ENCODE measurements around the gene SSUH2. TPM values are rescaled to one million over a fixed set of nuclear protein-coding genes. Genes with fewer than 3 reads are reported as not detected.

The SSUH2 gene
- total and polyA plus RNA-seq, 2 of the 13 experiments (the other 11 are each of a cell fraction or from before 2014, with no cell fraction given) = 38.1 to 136 TPM

DNA sequence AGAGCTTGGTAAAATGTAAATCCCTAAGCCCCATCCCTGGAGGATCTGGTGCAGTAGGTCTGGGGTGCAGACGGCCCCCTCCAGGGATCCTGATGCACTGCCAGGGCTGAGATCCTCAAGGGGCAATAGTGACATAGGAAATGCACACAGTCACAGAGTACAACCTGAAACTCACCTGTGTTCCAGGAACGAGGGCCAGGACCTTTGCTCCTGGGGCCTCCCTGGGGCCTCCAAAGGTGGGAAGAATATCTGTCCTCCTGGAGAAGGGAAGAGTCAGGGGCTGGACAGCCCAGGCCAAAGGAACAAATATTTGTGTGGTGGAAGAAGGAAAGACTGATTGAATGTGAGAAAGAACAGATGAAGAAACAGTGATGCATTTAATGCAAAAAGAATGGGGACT is 9.5 kb downstream of the SSUH2 start:
- intact Hi-C loops (cut with micrococcal nuclease; ENCODE audit: unreplicated experiment) = no loop called here
- H3K4me1 ChIP-seq (ENCODE audit: insufficient read depth, low read length) = peaks cover 69% of the 10 kb centered on the region
- 70% methylated on average over 1 of the region's 2 CpGs for WGBS (ENCODE audit: low lambda C conversion rate)
- no peaks in the 10 kb centered on the region for H3K9me3 ChIP-seq (ENCODE audit: low read length)
- DNase-seq (ENCODE audit: low spot score) = no peak
- POLR2A ChIA-PET = interaction anchor here (2.8 kb wide), 1 partner anchor 12 kb away, joined by 11 read pairs; no protein-coding TSS in a partner anchor
- no peak overlapping the region for H3K4me3 ChIP-seq (replicated peaks in 1 of 3; ENCODE audit: insufficient read depth in 1 of 3, low read depth in 2 of 3, low read length in 3 of 3)
- H3K79me2 ChIP-seq (ENCODE audit: insufficient read depth, low read length) = peaks cover 17% of the 10 kb centered on the region
- H3K27me3 ChIP-seq (ENCODE audit: control insufficient read depth in 1 of 2, insufficient read depth in 2 of 2, low read length in 2 of 2) = no peaks in the 10 kb centered on the region
- BruUV-seq (replicated peaks) = no TSS peak
- no peak overlapping the region for H3K4me2 ChIP-seq (ENCODE audit: low read depth, low read length)
- H3K27ac ChIP-seq (ENCODE audit: extremely low read length, insufficient read depth, low read length) = no peak overlapping the region
- TF ChIP-seq, protein P1, sequence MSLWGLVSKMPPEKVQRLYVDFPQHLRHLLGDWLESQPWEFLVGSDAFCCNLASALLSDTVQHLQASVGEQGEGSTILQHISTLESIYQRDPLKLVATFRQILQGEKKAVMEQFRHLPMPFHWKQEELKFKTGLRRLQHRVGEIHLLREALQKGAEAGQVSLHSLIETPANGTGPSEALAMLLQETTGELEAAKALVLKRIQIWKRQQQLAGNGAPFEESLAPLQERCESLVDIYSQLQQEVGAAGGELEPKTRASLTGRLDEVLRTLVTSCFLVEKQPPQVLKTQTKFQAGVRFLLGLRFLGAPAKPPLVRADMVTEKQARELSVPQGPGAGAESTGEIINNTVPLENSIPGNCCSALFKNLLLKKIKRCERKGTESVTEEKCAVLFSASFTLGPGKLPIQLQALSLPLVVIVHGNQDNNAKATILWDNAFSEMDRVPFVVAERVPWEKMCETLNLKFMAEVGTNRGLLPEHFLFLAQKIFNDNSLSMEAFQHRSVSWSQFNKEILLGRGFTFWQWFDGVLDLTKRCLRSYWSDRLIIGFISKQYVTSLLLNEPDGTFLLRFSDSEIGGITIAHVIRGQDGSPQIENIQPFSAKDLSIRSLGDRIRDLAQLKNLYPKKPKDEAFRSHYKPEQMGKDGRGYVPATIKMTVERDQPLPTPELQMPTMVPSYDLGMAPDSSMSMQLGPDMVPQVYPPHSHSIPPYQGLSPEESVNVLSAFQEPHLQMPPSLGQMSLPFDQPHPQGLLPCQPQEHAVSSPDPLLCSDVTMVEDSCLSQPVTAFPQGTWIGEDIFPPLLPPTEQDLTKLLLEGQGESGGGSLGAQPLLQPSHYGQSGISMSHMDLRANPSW (CRISPR knock-in tag; IDR thresholded peaks at IDR 0.05; ENCODE audit: borderline replicate concordance) = no peak
- no peak for TF ChIP-seq TBP (CRISPR knock-in tag; IDR thresholded peaks at IDR 0.05)
- no peak for TF ChIP-seq SMYD3 (CRISPR knock-in tag; IDR thresholded peaks at IDR 0.05)
- TF ChIP-seq SMARCE1 (IDR thresholded peaks at IDR 0.05; ENCODE audit: borderline replicate concordance) = no peak
- TF ChIP-seq, protein P2, sequence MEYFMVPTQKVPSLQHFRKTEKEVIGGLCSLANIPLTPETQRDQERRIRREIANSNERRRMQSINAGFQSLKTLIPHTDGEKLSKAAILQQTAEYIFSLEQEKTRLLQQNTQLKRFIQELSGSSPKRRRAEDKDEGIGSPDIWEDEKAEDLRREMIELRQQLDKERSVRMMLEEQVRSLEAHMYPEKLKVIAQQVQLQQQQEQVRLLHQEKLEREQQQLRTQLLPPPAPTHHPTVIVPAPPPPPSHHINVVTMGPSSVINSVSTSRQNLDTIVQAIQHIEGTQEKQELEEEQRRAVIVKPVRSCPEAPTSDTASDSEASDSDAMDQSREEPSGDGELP (IDR thresholded peaks at IDR 0.05; ENCODE audit: borderline replicate concordance, low read depth) = no peak
- TF ChIP-seq GABPA (IDR thresholded peaks at IDR 0.05; ENCODE audit: low read depth, low read length) = no peak
- TF ChIP-seq GABPA (CRISPR knock-in tag; IDR thresholded peaks at IDR 0.05; ENCODE audit: low read depth) = no peak
- TF ChIP-seq, protein P3, sequence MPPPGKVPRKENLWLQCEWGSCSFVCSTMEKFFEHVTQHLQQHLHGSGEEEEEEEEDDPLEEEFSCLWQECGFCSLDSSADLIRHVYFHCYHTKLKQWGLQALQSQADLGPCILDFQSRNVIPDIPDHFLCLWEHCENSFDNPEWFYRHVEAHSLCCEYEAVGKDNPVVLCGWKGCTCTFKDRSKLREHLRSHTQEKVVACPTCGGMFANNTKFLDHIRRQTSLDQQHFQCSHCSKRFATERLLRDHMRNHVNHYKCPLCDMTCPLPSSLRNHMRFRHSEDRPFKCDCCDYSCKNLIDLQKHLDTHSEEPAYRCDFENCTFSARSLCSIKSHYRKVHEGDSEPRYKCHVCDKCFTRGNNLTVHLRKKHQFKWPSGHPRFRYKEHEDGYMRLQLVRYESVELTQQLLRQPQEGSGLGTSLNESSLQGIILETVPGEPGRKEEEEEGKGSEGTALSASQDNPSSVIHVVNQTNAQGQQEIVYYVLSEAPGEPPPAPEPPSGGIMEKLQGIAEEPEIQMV (CRISPR knock-in tag; IDR thresholded peaks at IDR 0.05; ENCODE audit: low read depth) = no peak
- TF ChIP-seq JARID2 (CRISPR knock-in tag; IDR thresholded peaks at IDR 0.05; ENCODE audit: insufficient replicate concordance) = no peak
- TF ChIP-seq ATF1 (CRISPR knock-in tag; IDR thresholded peaks at IDR 0.05) = no peak
- TF ChIP-seq, protein P4, sequence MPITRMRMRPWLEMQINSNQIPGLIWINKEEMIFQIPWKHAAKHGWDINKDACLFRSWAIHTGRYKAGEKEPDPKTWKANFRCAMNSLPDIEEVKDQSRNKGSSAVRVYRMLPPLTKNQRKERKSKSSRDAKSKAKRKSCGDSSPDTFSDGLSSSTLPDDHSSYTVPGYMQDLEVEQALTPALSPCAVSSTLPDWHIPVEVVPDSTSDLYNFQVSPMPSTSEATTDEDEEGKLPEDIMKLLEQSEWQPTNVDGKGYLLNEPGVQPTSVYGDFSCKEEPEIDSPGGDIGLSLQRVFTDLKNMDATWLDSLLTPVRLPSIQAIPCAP (CRISPR knock-in tag; IDR thresholded peaks at IDR 0.05; ENCODE audit: low read depth) = no peak
- TF ChIP-seq ZNF343 (CRISPR knock-in tag; IDR thresholded peaks at IDR 0.05) = no peak
- peaks cover 29 to 65% of the 10 kb centered on the region in 2 experiments for H3K36me3 ChIP-seq (replicated peaks in 1 of 2; ENCODE audit: control insufficient read depth in 1 of 2, insufficient read depth in 2 of 2, low read length in 2 of 2)
- in situ Hi-C loops (cut with HindIII; ENCODE audit: extremely low pct_ligation_motif_present, low pct_unique_long_range_greater_than_20kb) = no loop called here
- FAIRE-seq = no peak
- no peak for ATAC-seq
- CTCF ChIA-PET (ENCODE audit: low intra/inter-chr PET ratio, low total read pairs) = no interaction called here
- no peak overlapping the region for H3K9ac ChIP-seq (ENCODE audit: insufficient read depth, low read depth, low read length)
- no peak overlapping the region for H2AFZ ChIP-seq (ENCODE audit: low read length)
- peaks cover 5% of the 10 kb centered on the region; the same call in 1 of the 2 replicates for H4K20me1 ChIP-seq (ENCODE audit: insufficient read depth, low read length)

Data from HepG2 (cell line).